Bronchial epithelial cell (primary cell): ENCODE results near the gene ETV7. TPM values are rescaled to one million over a fixed set of nuclear protein-coding genes. Genes with fewer than 3 reads are reported as not detected.
"Not testable (repeated sequence)": the region's sequence is repeated elsewhere in the genome, so short reads cannot be mapped to it uniquely, and the experiment has no call there.

Source experiments
- DNase-seq: peaks from one replicate; pipeline ENCODE4 v3.0.0-alpha.2; 2010; ENCODE audit warnings: low read depth
- FAIRE-seq: peaks from 2 replicates; lab custom pipeline; 2011; peaks lifted over from hg19 to GRCh38; lab: Jason Lieb, UNC
- H3K27me3 ChIP-seq: 2 replicates; pipeline ENCODE4 v1.5.1; 2011; ENCODE audit warnings: low read length; ENCODE audit not compliant: control insufficient read depth, insufficient read depth
- H3K36me3 ChIP-seq: 2 replicates; pipeline ENCODE4 v1.5.1; 2011; ENCODE audit warnings: low read length; ENCODE audit not compliant: control insufficient read depth, insufficient read depth
- H3K4me3 ChIP-seq: 2 replicates; pipeline ENCODE4 v1.5.1; 2011; ENCODE audit warnings: mild to moderate bottlenecking, low read depth, low read length, control low read depth
- total RNA-seq: library from RNA; depleted of rRNA; stranded (reverse); fragments of >200 nt; gene quantifications from 2 replicates; pipeline ENCODE4 v1.2.1, GENCODE V29; 2014
- TF ChIP-seq, protein P1 (sequence below): IDR thresholded peaks from 2 replicates; pipeline ENCODE4 v1.5.1; 2011; ENCODE audit warnings: mild to moderate bottlenecking, moderate library complexity, low read length, control low read depth, inconsistent platforms; ENCODE audit not compliant: insufficient read depth, severe bottlenecking

Gene ETV7
- total RNA-seq, 1 donor from 2014 or later = not detected

DNA sequence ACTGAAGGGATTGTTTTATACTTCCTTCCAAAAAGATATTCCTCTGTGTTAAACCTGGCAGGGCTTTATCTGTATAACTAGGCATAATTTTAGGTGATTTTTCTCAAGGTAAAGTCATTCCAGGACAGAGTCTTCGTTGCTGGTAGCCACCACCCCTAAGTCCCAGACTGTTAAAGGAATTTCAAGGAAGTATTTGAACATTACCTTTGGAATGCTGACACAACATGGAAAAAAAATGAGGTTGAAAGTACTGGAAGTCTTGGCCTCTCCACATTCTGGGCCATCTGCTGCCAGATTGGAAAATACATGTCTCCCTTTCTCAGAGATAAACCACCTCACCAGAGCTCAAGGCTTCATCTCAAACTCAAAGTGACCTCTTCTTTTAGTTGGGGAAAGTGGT is 27.0 kb upstream of the ETV7 start:
- H3K27me3 ChIP-seq = no peaks in the 10 kb centered on the region
- FAIRE-seq (no peak), DNase-seq (no peak)
- no peak overlapping the region for H3K4me3 ChIP-seq
- TF ChIP-seq, protein P1, sequence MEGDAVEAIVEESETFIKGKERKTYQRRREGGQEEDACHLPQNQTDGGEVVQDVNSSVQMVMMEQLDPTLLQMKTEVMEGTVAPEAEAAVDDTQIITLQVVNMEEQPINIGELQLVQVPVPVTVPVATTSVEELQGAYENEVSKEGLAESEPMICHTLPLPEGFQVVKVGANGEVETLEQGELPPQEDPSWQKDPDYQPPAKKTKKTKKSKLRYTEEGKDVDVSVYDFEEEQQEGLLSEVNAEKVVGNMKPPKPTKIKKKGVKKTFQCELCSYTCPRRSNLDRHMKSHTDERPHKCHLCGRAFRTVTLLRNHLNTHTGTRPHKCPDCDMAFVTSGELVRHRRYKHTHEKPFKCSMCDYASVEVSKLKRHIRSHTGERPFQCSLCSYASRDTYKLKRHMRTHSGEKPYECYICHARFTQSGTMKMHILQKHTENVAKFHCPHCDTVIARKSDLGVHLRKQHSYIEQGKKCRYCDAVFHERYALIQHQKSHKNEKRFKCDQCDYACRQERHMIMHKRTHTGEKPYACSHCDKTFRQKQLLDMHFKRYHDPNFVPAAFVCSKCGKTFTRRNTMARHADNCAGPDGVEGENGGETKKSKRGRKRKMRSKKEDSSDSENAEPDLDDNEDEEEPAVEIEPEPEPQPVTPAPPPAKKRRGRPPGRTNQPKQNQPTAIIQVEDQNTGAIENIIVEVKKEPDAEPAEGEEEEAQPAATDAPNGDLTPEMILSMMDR = no peak
- no peaks in the 10 kb centered on the region for H3K36me3 ChIP-seq

DNA sequence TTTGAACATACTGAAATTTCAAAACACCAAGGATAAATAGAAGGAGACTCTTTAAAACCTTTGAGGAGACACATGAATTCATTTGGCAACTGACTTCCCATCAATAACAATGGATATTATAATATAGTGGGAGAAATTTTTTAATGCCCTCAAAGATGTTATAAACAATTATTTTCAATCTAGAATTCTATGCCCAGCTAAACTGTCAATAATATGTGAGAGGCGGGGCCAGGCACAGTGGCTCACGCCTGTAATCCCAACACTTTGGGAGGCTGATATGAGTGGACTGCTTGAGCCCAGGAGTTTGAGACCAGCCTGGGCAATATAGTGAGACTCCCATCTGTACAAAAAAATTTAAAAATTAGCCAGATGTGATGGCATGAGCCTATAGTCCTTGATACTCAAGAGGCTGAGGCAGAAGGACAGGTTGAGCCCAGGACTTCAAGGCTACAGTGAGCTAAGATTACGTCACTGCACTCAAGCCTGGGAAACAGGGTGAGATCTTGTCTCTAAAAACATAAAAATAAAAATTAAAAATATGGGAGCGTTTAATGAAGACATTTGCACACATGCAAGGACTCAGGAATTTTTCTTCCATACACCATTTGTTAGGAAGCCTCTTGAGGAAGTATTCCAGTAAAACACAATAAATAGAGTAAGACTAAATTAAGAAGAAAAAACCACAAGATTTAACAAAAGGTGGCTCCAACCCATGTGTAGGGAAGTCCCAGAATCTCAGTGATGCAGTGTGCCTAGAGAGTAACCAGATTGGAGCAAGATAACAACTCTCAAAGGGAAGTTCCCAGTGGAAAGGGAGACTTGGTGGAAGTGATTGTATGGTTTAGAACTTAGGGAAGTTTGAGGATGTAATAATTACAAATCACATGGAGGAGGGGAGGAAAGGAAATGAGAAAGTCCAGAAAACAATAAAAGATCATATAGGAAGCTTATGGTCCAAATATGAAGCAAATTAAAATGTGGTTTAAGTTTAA is 26.3 kb upstream of the ETV7 start:
- no peak for DNase-seq
- Histone ChIP-seq H3K36me3 (no peaks in the 10 kb centered on the region), H3K27me3 (no peaks in the 10 kb centered on the region), H3K4me3 (no peak overlapping the region)
- no peak for FAIRE-seq
- TF ChIP-seq, protein P1 = no peak

DNA sequence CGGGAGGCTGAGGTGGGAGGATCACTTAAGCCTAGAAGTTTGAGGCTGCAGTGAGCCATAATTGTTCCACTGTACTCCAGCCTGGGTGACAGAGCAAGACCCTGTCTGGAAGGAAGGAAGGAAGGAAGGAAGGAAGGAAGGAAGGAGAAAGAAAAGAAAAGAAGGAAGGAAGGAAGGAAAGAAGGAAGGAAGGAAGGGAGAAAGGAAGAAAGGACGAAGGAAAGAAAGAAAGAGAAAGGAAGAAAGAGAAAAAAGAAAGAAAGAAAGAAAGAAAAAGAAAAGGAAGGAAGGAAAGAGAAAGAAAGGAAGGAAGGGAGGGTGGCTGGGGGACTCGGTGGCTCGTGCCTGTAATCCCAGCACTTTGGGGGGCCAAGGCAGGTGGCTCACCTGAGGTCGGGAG is 22.2 kb upstream of the ETV7 start:
- not testable (repeated sequence) for H3K27me3 ChIP-seq, FAIRE-seq, DNase-seq, H3K4me3 ChIP-seq, H3K36me3 ChIP-seq

DNA sequence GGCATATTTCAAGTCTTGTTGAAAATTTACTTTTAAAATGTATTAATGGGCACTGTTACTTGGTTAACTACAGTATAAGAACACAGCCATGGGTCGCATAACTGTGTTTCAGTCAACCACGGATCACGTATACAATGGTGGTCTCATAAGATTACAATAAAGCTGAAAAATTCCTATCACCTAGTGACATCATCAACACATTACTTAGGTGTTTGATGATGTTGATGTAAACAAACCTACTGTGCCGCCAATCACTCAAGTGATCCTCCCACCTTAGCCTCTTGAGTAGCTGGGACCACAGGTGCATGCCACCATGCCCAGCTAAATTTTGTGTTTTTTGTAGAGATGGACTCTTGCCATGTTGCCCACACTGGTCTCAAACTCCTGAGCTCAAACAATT is 16.7 kb upstream of the ETV7 start:
- no peak for DNase-seq
- FAIRE-seq = no peak
- TF ChIP-seq, protein P1 = no peak
- Histone ChIP-seq H3K4me3 (no peak overlapping the region), H3K36me3 (no peaks in the 10 kb centered on the region), H3K27me3 (peaks cover 2% of the 10 kb centered on the region)

DNA sequence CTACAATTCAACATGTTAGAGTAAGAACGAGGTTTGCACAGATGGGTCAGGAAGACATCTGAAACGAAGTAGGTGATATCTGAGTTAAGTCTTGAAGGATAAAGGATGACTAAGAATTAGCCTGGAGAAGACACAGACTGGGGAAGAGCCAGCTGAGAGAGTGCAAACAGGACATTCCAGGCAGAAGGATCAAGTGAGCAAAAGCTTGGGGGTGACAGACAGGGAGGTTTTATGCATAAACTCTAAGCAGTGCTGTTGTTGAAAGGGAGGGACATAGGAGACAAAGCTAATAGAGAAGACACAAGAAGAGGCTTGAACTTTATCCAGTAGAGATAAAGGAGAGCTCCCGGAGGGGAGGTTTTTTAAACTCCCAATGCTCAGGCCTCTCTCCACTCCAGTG is 15.0 kb upstream of the ETV7 start:
- TF ChIP-seq, protein P1 = no peak
- DNase-seq (no peak), FAIRE-seq (no peak)
- Histone ChIP-seq H3K36me3 (no peaks in the 10 kb centered on the region), H3K27me3 (peaks cover 2% of the 10 kb centered on the region), H3K4me3 (no peak overlapping the region)

DNA sequence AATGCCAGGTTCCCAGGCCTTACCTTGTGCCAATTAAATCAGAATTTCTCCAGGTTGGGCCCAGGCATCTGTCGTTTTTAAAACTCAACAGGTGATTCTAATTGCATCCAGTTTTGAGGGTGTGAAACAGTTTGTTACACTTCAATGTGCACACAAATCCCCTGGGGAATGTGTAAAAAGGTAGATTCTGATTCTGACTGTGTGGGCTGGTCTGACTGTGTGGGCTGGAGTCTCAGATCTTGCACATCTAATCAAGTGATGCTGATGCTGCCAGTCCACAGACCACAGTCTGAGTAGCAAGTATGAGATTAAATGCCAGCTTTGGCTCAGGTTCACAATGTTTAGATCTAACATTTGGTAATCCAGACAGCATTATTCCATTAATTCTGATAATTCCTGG is 12.5 kb upstream of the ETV7 start:
- no peaks in the 10 kb centered on the region for H3K36me3 ChIP-seq
- no peak overlapping the region for H3K4me3 ChIP-seq
- TF ChIP-seq, protein P1 = no peak
- H3K27me3 ChIP-seq = peaks cover 2% of the 10 kb centered on the region
- DNase-seq (no peak), FAIRE-seq (no peak)
